Neural cell (in vitro differentiated cells): Measurements from ENCODE around the gene MALRD1. TPM values are rescaled to one million over a fixed set of nuclear protein-coding genes. Genes with fewer than 3 reads are reported as not detected.

Experiments
- H2AFZ ChIP-seq: fragments of 200-600, 300-800 bp; sonication (generic), shearing (Covaris generic); 2 replicates; pipeline ENCODE4 v1.6.0; 2014; ENCODE audit warnings: low read depth, mild to moderate bottlenecking, antibody characterized with exemption, low read length, moderate library complexity
- H3F3A ChIP-seq: fragments of 200-600 bp; shearing (Covaris generic); 2 replicates; pipeline ENCODE4 v1.6.1; 2016; ENCODE audit warnings: mild to moderate bottlenecking, moderate library complexity, mixed read lengths, antibody characterized with exemption, low read length; ENCODE audit not compliant: insufficient read depth, poor library complexity, severe bottlenecking
- H3K27ac ChIP-seq: fragments of 200-600, 300-800 bp; sonication (generic), shearing (Covaris generic); 2 replicates; pipeline ENCODE4 v1.5.1; 2014; ENCODE audit warnings: mild to moderate bottlenecking, low read length, moderate library complexity
- H3K27me3 ChIP-seq: fragments of 300-800, 200-600 bp; sonication (generic), shearing (Covaris generic); 2 replicates; pipeline ENCODE4 v1.6.0; 2014; ENCODE audit warnings: mild to moderate bottlenecking, low read depth, low read length, moderate library complexity; ENCODE audit not compliant: insufficient read depth
- H3K36me3 ChIP-seq: fragments of 300-800, 200-600 bp; sonication (generic), shearing (Covaris generic); 2 replicates; pipeline ENCODE4 v1.5.1; 2014; ENCODE audit warnings: mild to moderate bottlenecking, antibody characterized with exemption, low read length, moderate library complexity; ENCODE audit not compliant: insufficient read depth
- H3K4me2 ChIP-seq: fragments of 300-800, 200-600 bp; sonication (generic), shearing (Covaris generic); 2 replicates; pipeline ENCODE4 v1.6.0; 2014; ENCODE audit warnings: mild to moderate bottlenecking, low read length
- H3K4me3 ChIP-seq: fragments of 300-800, 200-600 bp; sonication (generic), shearing (Covaris generic); 2 replicates; pipeline ENCODE4 v1.5.1; 2014; ENCODE audit warnings: mild to moderate bottlenecking, low read length, moderate library complexity
- H3K79me2 ChIP-seq: fragments of 200-600 bp; shearing (Covaris generic); replicated peaks from 2 replicates; pipeline ENCODE4 v1.6.0; 2014; ENCODE audit warnings: mild to moderate bottlenecking, low read length, moderate library complexity; ENCODE audit not compliant: insufficient read depth
- H3K9ac ChIP-seq: fragments of 300-800, 200-600 bp; sonication (generic), shearing (Covaris generic); 2 replicates; pipeline ENCODE4 v1.6.1; 2016; ENCODE audit warnings: mild to moderate bottlenecking, low read length, mixed read lengths
- H3K9me2 ChIP-seq: fragments of 200-600 bp; shearing (Covaris generic); 2 replicates; pipeline ENCODE4 v1.6.1; 2016; ENCODE audit warnings: mild to moderate bottlenecking, low read length, mixed read lengths; ENCODE audit not compliant: insufficient read depth
- H3K9me3 ChIP-seq: fragments of 200-600, 300-800 bp; sonication (generic), shearing (Covaris generic); 2 replicates; pipeline ENCODE4 v1.6.1; 2016; ENCODE audit warnings: mild to moderate bottlenecking, mixed run types, low read length, moderate library complexity, mixed read lengths
- H4K20me1 ChIP-seq: fragments of 200-600 bp; shearing (Covaris generic); 2 replicates; pipeline ENCODE4 v1.6.1; 2016; ENCODE audit warnings: mild to moderate bottlenecking, mixed run types; ENCODE audit not compliant: insufficient read depth
- EP300 ChIP-seq: fragments of 450-650 bp; conservative IDR thresholded peaks from 2 replicates; pipeline ENCODE4 v1.6.1; 2014; ENCODE audit warnings: antibody characterized with exemption, mild to moderate bottlenecking, moderate library complexity; ENCODE audit not compliant: poor library complexity, severe bottlenecking
- EZH2 ChIP-seq: fragments of 200-600, 300-800 bp; shearing (Covaris generic), sonication (generic); IDR thresholded peaks from 2 replicates; pipeline ENCODE4 v1.6.1; 2014; ENCODE audit warnings: antibody characterized with exemption, low read length, borderline replicate concordance, mild to moderate bottlenecking; ENCODE audit not compliant: insufficient read depth, poor library complexity, severe bottlenecking
- MXI1 ChIP-seq: fragments of 450-650 bp; conservative IDR thresholded peaks from 2 replicates; pipeline ENCODE4 v1.6.1; 2014; ENCODE audit warnings: antibody characterized with exemption, mild to moderate bottlenecking; ENCODE audit not compliant: poor library complexity, severe bottlenecking
- POLR2AphosphoS5 ChIP-seq: IDR thresholded peaks from 2 replicates; pipeline ENCODE4 v1.6.1; 2012
- RAD21 ChIP-seq: fragments of 450-650 bp; conservative IDR thresholded peaks from 2 replicates; pipeline ENCODE4 v1.6.1; 2014; ENCODE audit warnings: antibody characterized with exemption, mild to moderate bottlenecking, moderate library complexity
- SMC3 ChIP-seq: fragments of 450-650 bp; conservative IDR thresholded peaks from 2 replicates; pipeline ENCODE4 v1.6.1; 2014; ENCODE audit warnings: antibody characterized with exemption, mild to moderate bottlenecking, moderate library complexity; ENCODE audit not compliant: poor library complexity
- TAF1 ChIP-seq: IDR thresholded peaks from 2 replicates; pipeline ENCODE4 v1.6.1; 2012; ENCODE audit warnings: low read depth
- polyA plus RNA-seq: library from polyadenylated mRNA; depleted of rRNA; stranded (reverse); fragments of >200 nt; gene quantifications from 2 replicates; pipeline ENCODE4 v1.2.3, GENCODE V29; 2014
- TF ChIP-seq, protein P1 (sequence below): IDR thresholded peaks from 2 replicates; pipeline ENCODE4 v1.6.1; 2012; ENCODE audit warnings: borderline replicate concordance
- TF ChIP-seq, protein P2 (sequence below): fragments of 450-650 bp; IDR thresholded peaks from 2 replicates; pipeline ENCODE4 v1.5.1; 2014; ENCODE audit warnings: antibody characterized with exemption, mild to moderate bottlenecking, moderate library complexity; ENCODE audit not compliant: poor library complexity, severe bottlenecking

MALRD1 gene
- polyA plus RNA-seq, 1 donor from 2014 or later = 0.21 TPM

GRCh38 chr10:19119191-19119590, 70.6 kb downstream of the MALRD1 start:
- Histone ChIP-seq H4K20me1 (no peaks in the 10 kb centered on the region), H3K9ac (no peak overlapping the region), H3K27me3 (no peaks in the 10 kb centered on the region), H3K27ac (no peak overlapping the region), H2AFZ (no peak overlapping the region), H3K36me3 (no peaks in the 10 kb centered on the region), H3F3A (no peaks in the 10 kb centered on the region), H3K4me2 (no peak overlapping the region), H3K4me3 (no peak overlapping the region), H3K9me2 (no peaks in the 10 kb centered on the region), H3K79me2 (no peaks in the 10 kb centered on the region), H3K9me3 (no peaks in the 10 kb centered on the region)
- TF ChIP-seq EZH2 (no peak), RAD21 (no peak), TAF1 (no peak), MXI1 (no peak), SMC3 (no peak)

DNA sequence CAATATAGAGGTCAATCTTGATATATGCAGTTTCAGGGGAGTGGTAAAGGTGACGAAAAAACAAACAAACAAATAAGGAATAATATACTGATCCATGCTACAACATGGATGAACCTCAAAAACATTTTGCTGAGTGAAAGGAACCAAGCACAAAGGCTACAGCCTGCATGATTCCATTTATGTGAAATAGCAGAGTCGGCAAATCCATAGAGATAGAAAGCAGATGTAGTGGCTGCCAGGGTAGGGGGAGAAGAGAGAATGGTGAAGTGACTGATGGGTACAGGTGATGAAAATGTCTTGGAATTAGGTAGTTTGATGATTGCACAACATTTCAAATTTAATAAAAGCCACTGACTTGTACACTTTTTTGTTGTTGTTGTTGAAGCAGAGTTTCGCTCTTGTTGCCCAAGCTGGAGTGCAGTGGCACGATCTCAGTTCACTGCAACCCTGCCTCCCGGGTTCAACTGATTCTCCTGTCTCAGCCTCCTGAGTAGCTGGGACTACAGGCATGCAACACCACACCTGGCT, 71.8 kb downstream of the MALRD1 start:
- Histone ChIP-seq H2AFZ (no peak overlapping the region), H3K27me3 (no peaks in the 10 kb centered on the region), H3K36me3 (no peaks in the 10 kb centered on the region), H3K27ac (no peak overlapping the region), H3K4me2 (no peak overlapping the region), H3K9me3 (no peaks in the 10 kb centered on the region), H3K79me2 (no peaks in the 10 kb centered on the region), H3K9me2 (no peaks in the 10 kb centered on the region), H3K9ac (no peak overlapping the region), H3F3A (no peaks in the 10 kb centered on the region), H4K20me1 (no peaks in the 10 kb centered on the region), H3K4me3 (no peak overlapping the region)
- TF ChIP-seq POLR2AphosphoS5 = no peak
- TF ChIP-seq EP300 = no peak
- TF ChIP-seq, protein P1, sequence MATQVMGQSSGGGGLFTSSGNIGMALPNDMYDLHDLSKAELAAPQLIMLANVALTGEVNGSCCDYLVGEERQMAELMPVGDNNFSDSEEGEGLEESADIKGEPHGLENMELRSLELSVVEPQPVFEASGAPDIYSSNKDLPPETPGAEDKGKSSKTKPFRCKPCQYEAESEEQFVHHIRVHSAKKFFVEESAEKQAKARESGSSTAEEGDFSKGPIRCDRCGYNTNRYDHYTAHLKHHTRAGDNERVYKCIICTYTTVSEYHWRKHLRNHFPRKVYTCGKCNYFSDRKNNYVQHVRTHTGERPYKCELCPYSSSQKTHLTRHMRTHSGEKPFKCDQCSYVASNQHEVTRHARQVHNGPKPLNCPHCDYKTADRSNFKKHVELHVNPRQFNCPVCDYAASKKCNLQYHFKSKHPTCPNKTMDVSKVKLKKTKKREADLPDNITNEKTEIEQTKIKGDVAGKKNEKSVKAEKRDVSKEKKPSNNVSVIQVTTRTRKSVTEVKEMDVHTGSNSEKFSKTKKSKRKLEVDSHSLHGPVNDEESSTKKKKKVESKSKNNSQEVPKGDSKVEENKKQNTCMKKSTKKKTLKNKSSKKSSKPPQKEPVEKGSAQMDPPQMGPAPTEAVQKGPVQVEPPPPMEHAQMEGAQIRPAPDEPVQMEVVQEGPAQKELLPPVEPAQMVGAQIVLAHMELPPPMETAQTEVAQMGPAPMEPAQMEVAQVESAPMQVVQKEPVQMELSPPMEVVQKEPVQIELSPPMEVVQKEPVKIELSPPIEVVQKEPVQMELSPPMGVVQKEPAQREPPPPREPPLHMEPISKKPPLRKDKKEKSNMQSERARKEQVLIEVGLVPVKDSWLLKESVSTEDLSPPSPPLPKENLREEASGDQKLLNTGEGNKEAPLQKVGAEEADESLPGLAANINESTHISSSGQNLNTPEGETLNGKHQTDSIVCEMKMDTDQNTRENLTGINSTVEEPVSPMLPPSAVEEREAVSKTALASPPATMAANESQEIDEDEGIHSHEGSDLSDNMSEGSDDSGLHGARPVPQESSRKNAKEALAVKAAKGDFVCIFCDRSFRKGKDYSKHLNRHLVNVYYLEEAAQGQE = no peak
- no peak for TF ChIP-seq MXI1
- TF ChIP-seq, protein P2, sequence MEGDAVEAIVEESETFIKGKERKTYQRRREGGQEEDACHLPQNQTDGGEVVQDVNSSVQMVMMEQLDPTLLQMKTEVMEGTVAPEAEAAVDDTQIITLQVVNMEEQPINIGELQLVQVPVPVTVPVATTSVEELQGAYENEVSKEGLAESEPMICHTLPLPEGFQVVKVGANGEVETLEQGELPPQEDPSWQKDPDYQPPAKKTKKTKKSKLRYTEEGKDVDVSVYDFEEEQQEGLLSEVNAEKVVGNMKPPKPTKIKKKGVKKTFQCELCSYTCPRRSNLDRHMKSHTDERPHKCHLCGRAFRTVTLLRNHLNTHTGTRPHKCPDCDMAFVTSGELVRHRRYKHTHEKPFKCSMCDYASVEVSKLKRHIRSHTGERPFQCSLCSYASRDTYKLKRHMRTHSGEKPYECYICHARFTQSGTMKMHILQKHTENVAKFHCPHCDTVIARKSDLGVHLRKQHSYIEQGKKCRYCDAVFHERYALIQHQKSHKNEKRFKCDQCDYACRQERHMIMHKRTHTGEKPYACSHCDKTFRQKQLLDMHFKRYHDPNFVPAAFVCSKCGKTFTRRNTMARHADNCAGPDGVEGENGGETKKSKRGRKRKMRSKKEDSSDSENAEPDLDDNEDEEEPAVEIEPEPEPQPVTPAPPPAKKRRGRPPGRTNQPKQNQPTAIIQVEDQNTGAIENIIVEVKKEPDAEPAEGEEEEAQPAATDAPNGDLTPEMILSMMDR = no peak
- no peak for TF ChIP-seq RAD21
- no peak for TF ChIP-seq TAF1
- TF ChIP-seq EZH2 = no peak
- TF ChIP-seq SMC3 = no peak
